HFFc6 (cell line): ENCODE results near the gene AGPAT3. TPM values are rescaled to one million over a fixed set of nuclear protein-coding genes. Genes with fewer than 3 reads are reported as not detected.

ENCODE experiments used
- DNase-seq: peaks from one replicate; pipeline ENCODE4 v3.0.0-alpha.2; 2018
- H3K27ac Mint-ChIP-seq: 2 replicates; pipeline ENCODE4 v1.8.0; 2020; ENCODE audit warnings: mild to moderate bottlenecking, mixed read lengths
- H3K27me3 Mint-ChIP-seq: 2 replicates; pipeline ENCODE4 v1.8.0; 2021; ENCODE audit warnings: mild to moderate bottlenecking, moderate library complexity, mixed read lengths; ENCODE audit not compliant: insufficient read depth
- H3K36me3 Mint-ChIP-seq: 2 replicates; pipeline ENCODE4 v1.8.0; 2021; ENCODE audit warnings: low read depth, mixed read lengths
- H3K4me1 Mint-ChIP-seq: 2 replicates; pipeline ENCODE4 v1.8.0; 2020; ENCODE audit warnings: low read depth, mixed read lengths
- H3K4me3 Mint-ChIP-seq: 2 replicates; pipeline ENCODE4 v1.8.0; 2020; ENCODE audit warnings: mild to moderate bottlenecking, moderate library complexity, mixed read lengths
- H3K9me3 Mint-ChIP-seq: 2 replicates; pipeline ENCODE4 v1.8.0; 2020; ENCODE audit warnings: mild to moderate bottlenecking, mixed read lengths
- CTCF ChIP-seq: fragments of 200-600 bp; sonication (generic); IDR thresholded peaks from 2 replicates; pipeline ENCODE4 v1.5.0; 2021; ENCODE audit warnings: antibody characterized with exemption, mild to moderate bottlenecking
- total RNA-seq, 6 experiments: library from RNA; stranded (reverse); fragmentation: NEBNext Ultra II Directional; extraction: Animal tissue kit (Norgen Biotek cat#: 25700); gene quantifications; 2 replicates in 1 of 6; 3 replicates in 5 of 6; pipeline ENCODE4 v1.2.3, GENCODE V29; 2021

The AGPAT3 gene
- total RNA-seq, 6 experiments from 2014 or later = 94.6 to 114 (median 97.8) TPM

DNA sequence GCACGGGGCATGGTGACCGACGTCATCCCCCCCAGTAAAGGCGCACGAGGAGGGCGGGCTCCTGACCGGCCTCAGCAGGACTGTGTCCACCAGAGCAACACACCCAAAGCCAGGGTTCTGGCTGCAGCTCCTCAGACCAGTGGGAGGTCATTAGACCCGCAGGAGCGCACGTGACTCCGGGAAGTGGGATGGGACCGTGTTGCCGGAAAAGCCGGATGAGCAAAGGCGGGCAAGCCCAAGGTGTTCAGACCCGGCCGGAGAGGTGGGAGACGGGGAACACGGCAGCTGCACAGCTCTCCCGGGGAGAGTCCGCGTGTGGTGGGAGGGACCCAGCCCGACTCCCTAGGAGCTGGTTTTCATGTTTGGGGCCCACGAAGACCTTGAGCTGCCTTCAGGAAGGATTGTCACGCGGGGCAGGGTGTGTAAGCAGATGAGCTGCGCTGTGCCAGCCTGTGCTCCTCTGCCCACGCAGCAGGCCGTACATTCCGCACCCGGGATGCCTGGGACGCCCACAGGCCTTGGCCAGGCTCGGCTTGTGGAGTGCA is 126.5 kb downstream of the AGPAT3 start:
- Mint-ChIP-seq H3K4me1 (no peaks in the 10 kb centered on the region), H3K4me3 (no peak overlapping the region), H3K27me3 (no peaks in the 10 kb centered on the region), H3K9me3 (peaks cover 9% of the 10 kb centered on the region), H3K27ac (no peak overlapping the region), H3K36me3 (0 out of 2 replicates have a peak, but pooled peaks cover 4% of the 10 kb centered on the region)
- DNase-seq = no peak
- TF ChIP-seq CTCF = no peak

GRCh38 chr21:43992121-43992520 is 127.1 kb downstream of the AGPAT3 start:
- H3K36me3 Mint-ChIP-seq = 0 out of 2 replicates have a peak, but pooled peaks cover 4% of the 10 kb centered on the region
- H3K4me3 Mint-ChIP-seq = no peak overlapping the region
- no peak overlapping the region for H3K27ac Mint-ChIP-seq
- DNase-seq = no peak
- H3K9me3 Mint-ChIP-seq = peaks cover 14% of the 10 kb centered on the region
- no peaks in the 10 kb centered on the region for H3K27me3 Mint-ChIP-seq
- no peak for TF ChIP-seq CTCF
- no peaks in the 10 kb centered on the region for H3K4me1 Mint-ChIP-seq

- Mint-ChIP-seq H3K27me3 (peaks cover 5% of the 10 kb centered on the region), H3K4me1 (peaks cover 4% of the 10 kb centered on the region; the same call in 1 of the 2 replicates), H3K27ac (no peak overlapping the region), H3K4me3 (no peak overlapping the region), H3K9me3 (peaks cover 14% of the 10 kb centered on the region), H3K36me3 (0 out of 2 replicates have a peak, but pooled peaks cover 4% of the 10 kb centered on the region)
- no peak for TF ChIP-seq CTCF
- no peak for DNase-seq
Measured at GRCh38 chr21:43993420-43993934, 128.5 kb downstream of the AGPAT3 start.

DNA sequence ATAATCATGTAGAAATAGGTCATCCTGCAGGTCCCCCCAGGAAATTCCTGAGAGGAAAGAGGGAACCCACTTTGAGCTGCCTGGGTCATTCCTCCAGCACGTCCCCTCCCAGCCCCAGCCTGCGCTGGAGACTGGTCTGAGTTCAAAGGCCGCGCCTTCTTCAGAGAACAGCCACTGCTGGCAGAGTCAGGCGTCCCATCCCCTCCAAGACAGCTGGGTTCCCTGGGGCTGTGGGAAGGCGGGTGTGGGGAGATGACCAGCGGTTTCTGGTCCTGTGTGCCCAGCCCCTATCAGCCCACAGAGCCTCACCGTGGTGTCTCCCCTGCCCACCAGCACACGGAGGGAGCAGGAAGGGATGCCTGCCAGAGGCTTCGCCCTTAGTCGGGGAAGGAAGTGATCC is 129.1 kb downstream of the AGPAT3 start:
- Mint-ChIP-seq H3K9me3 (peaks cover 14% of the 10 kb centered on the region), H3K4me1 (peaks cover 4% of the 10 kb centered on the region; the same call in 1 of the 2 replicates), H3K4me3 (no peak overlapping the region), H3K27ac (no peak overlapping the region), H3K27me3 (peaks cover 5% of the 10 kb centered on the region), H3K36me3 (0 out of 2 replicates have a peak, but pooled peaks cover 4% of the 10 kb centered on the region)
- DNase-seq = no peak
- TF ChIP-seq CTCF = no peak

DNA sequence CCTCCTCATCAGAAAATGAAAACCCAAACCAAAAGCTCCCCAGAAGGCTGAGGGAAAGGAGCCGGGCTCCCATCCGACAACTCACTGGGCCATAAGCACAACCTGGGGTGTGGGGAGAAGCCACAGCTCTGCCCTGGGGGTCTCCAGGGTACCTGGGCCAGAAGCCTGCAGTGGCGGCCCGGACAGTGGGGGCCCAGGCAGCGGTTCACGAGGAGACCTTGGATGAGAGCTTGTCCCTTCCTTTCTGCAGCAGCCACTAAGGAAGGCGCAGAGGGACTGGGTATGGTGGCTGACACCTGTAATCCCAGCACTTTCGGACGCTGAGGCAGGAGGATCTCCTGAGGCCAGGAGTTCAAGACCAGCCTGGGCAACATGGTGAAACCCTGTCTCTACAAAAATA is 129.6 kb downstream of the AGPAT3 start:
- 0 out of 2 replicates have a peak, but pooled peaks cover 4% of the 10 kb centered on the region for H3K36me3 Mint-ChIP-seq
- H3K4me3 Mint-ChIP-seq = no peak overlapping the region
- peaks cover 4% of the 10 kb centered on the region; the same call in 1 of the 2 replicates for H3K4me1 Mint-ChIP-seq
- H3K27ac Mint-ChIP-seq = no peak overlapping the region
- DNase-seq = no peak
- TF ChIP-seq CTCF = no peak
- H3K27me3 Mint-ChIP-seq = peaks cover 5% of the 10 kb centered on the region
- peaks cover 14% of the 10 kb centered on the region for H3K9me3 Mint-ChIP-seq
